ENCODE results near the gene GREB1L.

GRCh38 chr18:21391074-21391673, 149.1 kb downstream of the GREB1L start:
- no peak for TF ChIP-seq YY1 (IDR thresholded peaks at IDR 0.05; ENCODE audit: insufficient read depth, insufficient read length)
- no peak for TF ChIP-seq SUZ12 (IDR thresholded peaks at IDR 0.05; ENCODE audit: extremely low read depth, insufficient read depth, insufficient read length)
- no peak for TF ChIP-seq ZNF274 (IDR thresholded peaks at IDR 0.05; ENCODE audit: low read depth, low read length)
